ENCODE measurements around the gene ALG3. TPM values are rescaled to one million over a fixed set of nuclear protein-coding genes. Genes with fewer than 3 reads are reported as not detected.

ALG3 gene
- total and polyA plus RNA-seq, 9 of the 15 experiments (the other 6 are each of a cell fraction or from before 2014, with no cell fraction given), result 37.5 to 107 (median 80.1) TPM

- TF ChIP-seq ESRRA (IDR thresholded peaks at IDR 0.05; ENCODE audit: borderline replicate concordance, low read depth) (peak; percentile 89), RAD21 (CRISPR knock-in tag; conservative IDR thresholded peaks at IDR 0.05 in 1 of 2, IDR thresholded peaks at IDR 0.05 in 1 of 2) (peak; percentile 59 to 85), ZNF24 (IDR thresholded peaks at IDR 0.05) (no peak), BDP1 (IDR thresholded peaks at IDR 0.05; ENCODE audit: insufficient read depth, insufficient read length) (no peak), RHOXF2B (CRISPR knock-in tag; conservative IDR thresholded peaks at IDR 0.05) (0 out of 2 replicates have a peak, but pooled peaks have one; percentile 13), XRCC4 (IDR thresholded peaks at IDR 0.05; ENCODE audit: extremely low read depth, insufficient read depth, insufficient read length) (no peak), IRF2 (CRISPR knock-in tag; IDR thresholded peaks at IDR 0.05) (no peak), GATAD2A (IDR thresholded peaks at IDR 0.05) (no peak), HDAC3 (IDR thresholded peaks at IDR 0.05; ENCODE audit: borderline replicate concordance, partially characterized antibody) (no peak), POLR3A (IDR thresholded peaks at IDR 0.05; ENCODE audit: borderline replicate concordance, extremely low read depth, insufficient read depth, insufficient read length) (no peak), ZNF133 (CRISPR knock-in tag; IDR thresholded peaks at IDR 0.05) (no peak), HDGF (IDR thresholded peaks at IDR 0.05) (no peak), NUFIP1 (IDR thresholded peaks at IDR 0.05; ENCODE audit: partially characterized antibody) (no peak), ZNF785 (CRISPR knock-in tag; IDR thresholded peaks at IDR 0.05) (no peak), ZNF830 (CRISPR knock-in tag; IDR thresholded peaks at IDR 0.05) (no peak), NCOA1 (IDR thresholded peaks at IDR 0.05; ENCODE audit: low read depth) (no peak), DDX20 (tag; IDR thresholded peaks at IDR 0.05; ENCODE audit: low read depth) (no peak), C11orf30 (IDR thresholded peaks at IDR 0.05; ENCODE audit: low read depth) (no peak), ZNF165 (CRISPR knock-in tag; IDR thresholded peaks at IDR 0.05; ENCODE audit: borderline replicate concordance) (no peak), GATAD2B (IDR thresholded peaks at IDR 0.05; ENCODE audit: borderline replicate concordance) (no peak)
- TF ChIP-seq, protein P1, sequence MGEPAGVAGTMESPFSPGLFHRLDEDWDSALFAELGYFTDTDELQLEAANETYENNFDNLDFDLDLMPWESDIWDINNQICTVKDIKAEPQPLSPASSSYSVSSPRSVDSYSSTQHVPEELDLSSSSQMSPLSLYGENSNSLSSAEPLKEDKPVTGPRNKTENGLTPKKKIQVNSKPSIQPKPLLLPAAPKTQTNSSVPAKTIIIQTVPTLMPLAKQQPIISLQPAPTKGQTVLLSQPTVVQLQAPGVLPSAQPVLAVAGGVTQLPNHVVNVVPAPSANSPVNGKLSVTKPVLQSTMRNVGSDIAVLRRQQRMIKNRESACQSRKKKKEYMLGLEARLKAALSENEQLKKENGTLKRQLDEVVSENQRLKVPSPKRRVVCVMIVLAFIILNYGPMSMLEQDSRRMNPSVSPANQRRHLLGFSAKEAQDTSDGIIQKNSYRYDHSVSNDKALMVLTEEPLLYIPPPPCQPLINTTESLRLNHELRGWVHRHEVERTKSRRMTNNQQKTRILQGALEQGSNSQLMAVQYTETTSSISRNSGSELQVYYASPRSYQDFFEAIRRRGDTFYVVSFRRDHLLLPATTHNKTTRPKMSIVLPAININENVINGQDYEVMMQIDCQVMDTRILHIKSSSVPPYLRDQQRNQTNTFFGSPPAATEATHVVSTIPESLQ (CRISPR knock-in tag; IDR thresholded peaks at IDR 0.05), result no peak
- TF ChIP-seq, protein P2, sequence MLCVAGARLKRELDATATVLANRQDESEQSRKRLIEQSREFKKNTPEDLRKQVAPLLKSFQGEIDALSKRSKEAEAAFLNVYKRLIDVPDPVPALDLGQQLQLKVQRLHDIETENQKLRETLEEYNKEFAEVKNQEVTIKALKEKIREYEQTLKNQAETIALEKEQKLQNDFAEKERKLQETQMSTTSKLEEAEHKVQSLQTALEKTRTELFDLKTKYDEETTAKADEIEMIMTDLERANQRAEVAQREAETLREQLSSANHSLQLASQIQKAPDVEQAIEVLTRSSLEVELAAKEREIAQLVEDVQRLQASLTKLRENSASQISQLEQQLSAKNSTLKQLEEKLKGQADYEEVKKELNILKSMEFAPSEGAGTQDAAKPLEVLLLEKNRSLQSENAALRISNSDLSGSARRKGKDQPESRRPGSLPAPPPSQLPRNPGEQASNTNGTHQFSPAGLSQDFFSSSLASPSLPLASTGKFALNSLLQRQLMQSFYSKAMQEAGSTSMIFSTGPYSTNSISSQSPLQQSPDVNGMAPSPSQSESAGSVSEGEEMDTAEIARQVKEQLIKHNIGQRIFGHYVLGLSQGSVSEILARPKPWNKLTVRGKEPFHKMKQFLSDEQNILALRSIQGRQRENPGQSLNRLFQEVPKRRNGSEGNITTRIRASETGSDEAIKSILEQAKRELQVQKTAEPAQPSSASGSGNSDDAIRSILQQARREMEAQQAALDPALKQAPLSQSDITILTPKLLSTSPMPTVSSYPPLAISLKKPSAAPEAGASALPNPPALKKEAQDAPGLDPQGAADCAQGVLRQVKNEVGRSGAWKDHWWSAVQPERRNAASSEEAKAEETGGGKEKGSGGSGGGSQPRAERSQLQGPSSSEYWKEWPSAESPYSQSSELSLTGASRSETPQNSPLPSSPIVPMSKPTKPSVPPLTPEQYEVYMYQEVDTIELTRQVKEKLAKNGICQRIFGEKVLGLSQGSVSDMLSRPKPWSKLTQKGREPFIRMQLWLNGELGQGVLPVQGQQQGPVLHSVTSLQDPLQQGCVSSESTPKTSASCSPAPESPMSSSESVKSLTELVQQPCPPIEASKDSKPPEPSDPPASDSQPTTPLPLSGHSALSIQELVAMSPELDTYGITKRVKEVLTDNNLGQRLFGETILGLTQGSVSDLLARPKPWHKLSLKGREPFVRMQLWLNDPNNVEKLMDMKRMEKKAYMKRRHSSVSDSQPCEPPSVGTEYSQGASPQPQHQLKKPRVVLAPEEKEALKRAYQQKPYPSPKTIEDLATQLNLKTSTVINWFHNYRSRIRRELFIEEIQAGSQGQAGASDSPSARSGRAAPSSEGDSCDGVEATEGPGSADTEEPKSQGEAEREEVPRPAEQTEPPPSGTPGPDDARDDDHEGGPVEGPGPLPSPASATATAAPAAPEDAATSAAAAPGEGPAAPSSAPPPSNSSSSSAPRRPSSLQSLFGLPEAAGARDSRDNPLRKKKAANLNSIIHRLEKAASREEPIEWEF (CRISPR knock-in tag; IDR thresholded peaks at IDR 0.05), result no peak
Observed at GRCh38 chr3:184241447-184242296, 7.1 kb downstream of the ALG3 start (continued).

Measured in K562 (cell line).